ENCODE data around the gene AP5S1. TPM values are rescaled to one million over a fixed set of nuclear protein-coding genes. Genes with fewer than 3 reads are reported as not detected.
"Not testable (repeated sequence)": the region's sequence is repeated elsewhere in the genome, so short reads cannot be mapped to it uniquely, and the experiment has no call there.

The AP5S1 gene
- total RNA-seq, 1 donor from 2014 or later, result 22.8 TPM

GRCh38 chr20:3786665-3787323, 33.6 kb upstream of the AP5S1 start, which contains the start of gene CENPB:
TSS of gene CENPB (minus strand) at chr20:3786740. CDS start at chr20:3786483, 257 bp downstream.
- Mint-ChIP-seq H3K4me3 (ENCODE audit: unreplicated experiment) (peak within 1 kb of the TSS; percentile 83), H3K36me3 (ENCODE audit: unreplicated experiment) (peaks cover 2% of the 10 kb centered on the region), H3K9me3 (ENCODE audit: unreplicated experiment) (no peaks in the 10 kb centered on the region), H3K4me1 (ENCODE audit: unreplicated experiment) (peaks cover 32% of the 10 kb centered on the region), H3K27ac (ENCODE audit: unreplicated experiment) (peak within 1 kb of the TSS; percentile 78), H3K27me3 (ENCODE audit: unreplicated experiment) (no peaks in the 10 kb centered on the region)
- DNase-seq (ENCODE audit: extremely low spot score, unreplicated experiment), result peak; percentile 98
- TF ChIP-seq CTCF (IDR thresholded peaks at IDR 0.05), result peak; percentile 95

DNA sequence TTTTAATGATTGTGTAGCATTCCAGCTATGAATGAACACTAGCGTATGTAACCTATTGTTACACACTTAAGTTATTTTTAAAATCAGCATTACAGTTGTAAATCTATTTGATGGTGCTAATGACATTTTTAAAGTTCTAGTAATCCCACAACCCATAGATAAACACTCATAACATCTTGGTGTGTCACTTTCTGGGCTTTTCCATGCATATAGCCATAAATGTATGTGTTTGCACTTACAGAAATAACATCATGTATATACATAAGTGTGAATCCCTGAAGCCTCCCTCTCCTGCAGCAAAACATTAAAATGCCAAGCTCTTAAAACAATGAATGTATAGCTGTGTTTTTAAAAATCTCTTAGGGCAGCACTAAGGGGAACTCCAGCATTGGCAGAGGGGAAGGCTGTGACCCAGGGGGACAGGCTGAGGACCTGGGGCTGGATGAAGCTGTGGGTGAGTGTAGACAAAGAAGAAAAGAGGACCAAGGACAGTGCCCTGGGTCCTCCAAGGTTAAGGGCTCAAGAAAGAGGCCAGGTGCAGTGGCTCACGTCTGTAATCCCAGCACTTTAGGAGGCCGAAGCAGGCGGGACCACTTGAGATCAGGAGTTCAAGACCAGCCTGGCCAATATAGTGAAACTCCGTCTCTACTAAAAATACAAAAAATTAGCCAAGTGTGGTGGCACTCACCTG, 32.9 kb upstream of the AP5S1 start:
- Mint-ChIP-seq H3K36me3 (ENCODE audit: unreplicated experiment) (peaks cover 2% of the 10 kb centered on the region), H3K4me3 (ENCODE audit: unreplicated experiment) (peak overlapping the region; percentile 59), H3K27ac (ENCODE audit: unreplicated experiment) (no peak overlapping the region), H3K9me3 (ENCODE audit: unreplicated experiment) (no peaks in the 10 kb centered on the region), H3K27me3 (ENCODE audit: unreplicated experiment) (no peaks in the 10 kb centered on the region), H3K4me1 (ENCODE audit: unreplicated experiment) (peaks cover 32% of the 10 kb centered on the region)
- no peak for TF ChIP-seq CTCF (IDR thresholded peaks at IDR 0.05)
- no peak for DNase-seq (ENCODE audit: extremely low spot score, unreplicated experiment)

DNA sequence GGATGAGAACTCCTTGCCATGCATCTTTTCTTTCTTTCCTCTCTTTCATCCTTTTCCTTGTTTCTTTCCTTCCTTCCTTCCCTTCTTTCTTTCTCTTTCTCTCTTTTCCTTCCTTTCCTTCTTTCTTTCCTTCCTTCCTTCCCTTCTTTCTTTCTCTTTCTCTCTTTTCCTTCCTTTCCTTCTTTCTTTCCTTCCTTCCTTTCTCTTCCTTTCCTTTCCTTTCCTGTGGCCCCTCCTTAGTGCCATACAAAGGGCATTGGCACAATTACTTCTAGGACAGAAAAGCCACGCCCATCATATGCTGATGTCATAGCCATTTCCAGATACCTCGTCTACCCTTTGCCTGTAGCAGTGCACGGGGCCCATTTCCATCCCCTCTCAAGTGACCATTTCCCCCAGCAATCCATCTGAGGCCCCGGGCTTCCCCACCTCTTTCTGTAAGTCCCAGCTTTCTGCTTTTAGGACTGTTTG, 31.6 kb upstream of the AP5S1 start:
- no peak for DNase-seq (ENCODE audit: extremely low spot score, unreplicated experiment)
- Mint-ChIP-seq H3K27me3 (ENCODE audit: unreplicated experiment) (no peaks in the 10 kb centered on the region), H3K27ac (ENCODE audit: unreplicated experiment) (no peak overlapping the region), H3K4me3 (ENCODE audit: unreplicated experiment) (peak overlapping the region; percentile 21), H3K9me3 (ENCODE audit: unreplicated experiment) (no peaks in the 10 kb centered on the region), H3K36me3 (ENCODE audit: unreplicated experiment) (peaks cover 2% of the 10 kb centered on the region), H3K4me1 (ENCODE audit: unreplicated experiment) (peaks cover 23% of the 10 kb centered on the region)
- no peak for TF ChIP-seq CTCF (IDR thresholded peaks at IDR 0.05)

DNA sequence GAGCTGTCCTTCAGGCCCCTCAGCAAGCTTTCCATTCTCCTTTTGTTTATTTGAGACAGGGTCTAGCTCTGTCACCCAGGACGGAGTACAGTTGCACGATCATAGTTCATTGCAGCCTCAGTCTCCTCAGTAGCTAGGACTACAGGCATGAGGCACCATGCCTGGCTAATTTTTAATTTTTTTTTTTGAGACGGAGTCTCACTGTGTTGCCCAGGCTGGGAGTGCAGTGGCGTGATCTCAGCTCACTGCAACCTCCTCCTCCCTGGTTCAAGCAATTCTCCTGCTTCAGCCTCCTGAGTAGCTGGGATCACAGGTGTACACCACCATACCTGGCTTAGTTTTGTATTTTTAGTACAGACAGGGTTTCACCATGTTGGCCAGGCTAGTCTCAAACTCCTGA, 31.1 kb upstream of the AP5S1 start:
- not testable (repeated sequence) for DNase-seq (ENCODE audit: extremely low spot score, unreplicated experiment); H3K27ac Mint-ChIP-seq (ENCODE audit: unreplicated experiment); H3K27me3 Mint-ChIP-seq (ENCODE audit: unreplicated experiment); H3K4me3 Mint-ChIP-seq (ENCODE audit: unreplicated experiment); H3K36me3 Mint-ChIP-seq (ENCODE audit: unreplicated experiment); H3K9me3 Mint-ChIP-seq (ENCODE audit: unreplicated experiment)
- H3K4me1 Mint-ChIP-seq (ENCODE audit: unreplicated experiment), result peaks cover 21% of the 10 kb centered on the region

DNA sequence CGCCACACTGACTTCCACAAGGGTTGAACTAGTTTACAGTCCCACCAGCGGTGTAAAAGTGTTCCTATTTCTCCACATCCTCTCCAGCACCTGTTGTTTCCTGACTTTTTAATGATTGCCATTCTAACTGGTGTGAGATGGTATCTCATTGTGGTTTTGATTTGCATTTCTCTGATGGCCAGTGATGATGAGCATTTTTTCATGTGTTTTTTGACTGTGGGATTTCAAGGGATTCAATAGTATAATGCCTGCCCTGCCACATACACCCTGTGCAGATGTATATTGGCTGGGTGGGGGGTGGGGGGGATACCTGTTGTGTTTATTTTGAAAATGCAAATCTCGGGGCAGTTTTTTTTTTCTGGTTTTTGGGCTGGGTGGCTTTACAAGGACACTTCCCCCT, 26.2 kb upstream of the AP5S1 start:
- H3K27me3 Mint-ChIP-seq (ENCODE audit: unreplicated experiment); H3K27ac Mint-ChIP-seq (ENCODE audit: unreplicated experiment); DNase-seq (ENCODE audit: extremely low spot score, unreplicated experiment); H3K9me3 Mint-ChIP-seq (ENCODE audit: unreplicated experiment); H3K4me3 Mint-ChIP-seq (ENCODE audit: unreplicated experiment): not testable (repeated sequence)
- peaks cover 17% of the 10 kb centered on the region for H3K36me3 Mint-ChIP-seq (ENCODE audit: unreplicated experiment)
- H3K4me1 Mint-ChIP-seq (ENCODE audit: unreplicated experiment), result peaks cover 32% of the 10 kb centered on the region

Data from osteocyte (in vitro differentiated cells).